Pancreas (tissue), 10 donors: ENCODE results near the gene SLC35A5. TPM values are rescaled to one million over a fixed set of nuclear protein-coding genes. Genes with fewer than 3 reads are reported as not detected.

Experiments used
- ATAC-seq, 4 donors: fragments of 200-7000 bp; cut with Tn5 transposase; one replicate each; pipeline versions ENCODE4 v1.8.0 to v1.9.1; 2020; ENCODE audit warnings: mild to moderate bottlenecking in 4 of 4, moderate library complexity in 4 of 4
- DNase-seq, 6 donors: peaks; one replicate each; pipeline ENCODE4 v3.0.0-alpha.2; 2020
- FAIRE-seq: peaks from 2 replicates; lab custom pipeline; 2012; peaks lifted over from hg19 to GRCh38; lab: Jason Lieb, UNC
- H3K27ac ChIP-seq, 4 donors: fragments of 200-600 bp; sonication (generic); 1 replicate in 3 of 4; 2 replicates in 1 of 4; pipeline versions ENCODE4 v1.5.0 to v1.8.0; 2020
- H3K27me3 ChIP-seq, 4 donors: fragments of 200-600 bp; one replicate each; pipeline ENCODE4 v1.8.0; 2021
- H3K36me3 ChIP-seq, 3 donors: fragments of 200-600 bp; sonication (generic) in 1 of 3; one replicate each; pipeline versions ENCODE4 v1.5.0 to v1.8.0; 2020 to 2021
- H3K4me1 ChIP-seq, 3 donors: fragments of 200-600 bp; one replicate each; pipeline ENCODE4 v1.8.0; 2021
- H3K4me3 ChIP-seq, 4 donors: fragments of 200-600 bp; sonication (generic) in 2 of 4; one replicate each; pipeline versions ENCODE4 v1.5.0 to v1.8.0; 2020 to 2021
- H3K9me3 ChIP-seq, 4 donors: fragments of 200-600 bp; one replicate each; pipeline ENCODE4 v1.8.0; 2021
- CTCF ChIP-seq, 4 donors: fragments of 200-600 bp; sonication (generic) in 3 of 4; IDR thresholded peaks; one replicate each; pipeline versions ENCODE4 v1.5.0 to v1.8.0; 2021; ENCODE audit warnings: antibody characterized with exemption in 4 of 4
- WGBS, 2 donors: extraction: QIAGEN DNeasy Blood & Tissue Kit; methylation state at CpG; one replicate each; pipeline ENCODE4 v1.1.7; 2013; 5-methylcytosine and 5-hydroxymethylcytosine counted together
- intact Hi-C, 3 donors: fragments of 100-400 bp; cut with DNase I; formaldehyde crosslinking; loops; one replicate each; pipeline versions ENCODE4 v1.11.1 to v1.14.2; 2022
- polyA plus RNA-seq, 2 donors: library from polyadenylated mRNA; stranded (reverse); fragments of 200-250 nt; gene quantifications; one replicate each; pipeline ENCODE4 v1.2.3, GENCODE V29; 2013
- total RNA-seq, 6 donors: library from RNA; stranded (reverse); fragmentation: NEBNext Ultra II Directional in 4 of 6; extraction: Animal tissue kit (Norgen Biotek cat#: 25700) in 4 of 6; gene quantifications; one replicate each; pipeline versions ENCODE4 v1.2.1 to v1.2.4, GENCODE V29; 2021 to 2023
- donor health status: healthy with polysubstance abuse.
- donor health status: DM: no; HTN: no; CAD: no; lungs with moderate emphysema.
- donor health status: DM: no; HTN: no; CAD: no.
- donor health status: control.
- donor health status: control.
- donor health status: Bipolar disorder and iron deficiency.
- donor health status: DM: yes; HTN: yes; CAD: no.
- donor health status: DM: no; HTN: no; CAD: no.
- donor health status: DM: no; HTN: no; CAD: no.
- donor health status: DM: yes; HTN: yes; CAD: no.

SLC35A5 gene
- total and polyA plus RNA-seq, 8 donors: 3.0 to 16.9 (median 12.4) TPM

- Histone ChIP-seq H3K9me3 (no peaks in the 10 kb centered on the region), H3K4me3 (no peak overlapping the region), H3K27ac (no peak overlapping the region), H3K27me3 (no peaks in the 10 kb centered on the region), H3K36me3 (peaks cover 0 to 10% (median 7%) of the 10 kb centered on the region in 3 donors), H3K4me1 (no peaks in the 10 kb centered on the region)
- intact Hi-C loops: loop anchor here in 1 of 3 donors (5.0 kb wide), 1 partner anchor 404 kb away; no protein-coding TSS in a partner anchor
- TF ChIP-seq CTCF (IDR thresholded peaks at IDR 0.05): no peak
- FAIRE-seq (no peak), DNase-seq (no peak), ATAC-seq (no peak)
- 69 to 73% methylated on average over 3 of the region's 3 CpGs for WGBS, 2 donors
Observed at GRCh38 chr3:112583105-112583504, 21.3 kb downstream of the SLC35A5 start.

GRCh38 chr3:112585782-112586181 lies 23.9 kb downstream of the SLC35A5 start:
- no peak overlapping the region for H3K27ac ChIP-seq
- no peaks in the 10 kb centered on the region for H3K4me1 ChIP-seq
- no peaks in the 10 kb centered on the region for H3K27me3 ChIP-seq
- FAIRE-seq (no peak), DNase-seq (no peak), ATAC-seq (no peak)
- intact Hi-C loops: no loop called here
- no peak for TF ChIP-seq CTCF (IDR thresholded peaks at IDR 0.05)
- H3K9me3 ChIP-seq: no peaks in the 10 kb centered on the region
- peaks cover 0 to 10% (median 7%) of the 10 kb centered on the region in 3 donors for H3K36me3 ChIP-seq
- no peak overlapping the region for H3K4me3 ChIP-seq

- FAIRE-seq: no peak
- intact Hi-C loops: no loop called here
- peaks cover 0 to 10% (median 7%) of the 10 kb centered on the region in 3 donors for H3K36me3 ChIP-seq
Observed at GRCh38 chr3:112587336-112587735, 25.5 kb downstream of the SLC35A5 start.

GRCh38 chr3:112593258-112593657 lies 31.4 kb downstream of the SLC35A5 start:
- no peaks in the 10 kb centered on the region for H3K9me3 ChIP-seq
- no peaks in the 10 kb centered on the region for H3K36me3 ChIP-seq
- no peaks in the 10 kb centered on the region for H3K4me1 ChIP-seq
- ATAC-seq: no peak
- intact Hi-C loops: no loop called here
- H3K27ac ChIP-seq: no peak overlapping the region
- no peak overlapping the region for H3K4me3 ChIP-seq
- H3K27me3 ChIP-seq: no peaks in the 10 kb centered on the region
- no peak for TF ChIP-seq CTCF (IDR thresholded peaks at IDR 0.05)
- no peak for FAIRE-seq
- no peak for DNase-seq

More at GRCh38 chr3:112587336-112587735, 25.5 kb downstream of the SLC35A5 start:
- no peak for TF ChIP-seq CTCF (IDR thresholded peaks at IDR 0.05)
- no peak overlapping the region for H3K27ac ChIP-seq
- ATAC-seq (no peak), DNase-seq (no peak)
- no peaks in the 10 kb centered on the region for H3K9me3 ChIP-seq
- WGBS, 2 donors: 73 to 88% methylated on average over 1 of the region's 1 CpG
- H3K4me1 ChIP-seq: no peaks in the 10 kb centered on the region
- H3K4me3 ChIP-seq: no peak overlapping the region
- no peaks in the 10 kb centered on the region for H3K27me3 ChIP-seq

- Histone ChIP-seq H3K4me1 (no peaks in the 10 kb centered on the region), H3K9me3 (no peaks in the 10 kb centered on the region), H3K4me3 (no peak overlapping the region), H3K36me3 (no peaks in the 10 kb centered on the region), H3K27me3 (no peaks in the 10 kb centered on the region), H3K27ac (no peak overlapping the region)
- DNase-seq (no peak), FAIRE-seq (no peak), ATAC-seq (no peak)
- intact Hi-C loops: no loop called here
- TF ChIP-seq CTCF (IDR thresholded peaks at IDR 0.05): no peak
- 92 to 94% methylated on average over 2 of the region's 2 CpGs for WGBS, 2 donors
Observed at GRCh38 chr3:112594856-112595255, 33.0 kb downstream of the SLC35A5 start.
